Activated CD4-positive, alpha-beta T cell treated with anti-CD3 and anti-CD28 coated beads for 4 hours (primary cell): ENCODE measurements around the gene RSBN1L.
"Not testable (repeated sequence)": the region's sequence is repeated elsewhere in the genome, so short reads cannot be mapped to it uniquely, and the experiment has no call there.

Experiments used
- DNase-seq, 2 donors: peaks; one replicate each; pipeline ENCODE4 v3.0.0-alpha.2; 2020

The RSBN1L gene

DNA sequence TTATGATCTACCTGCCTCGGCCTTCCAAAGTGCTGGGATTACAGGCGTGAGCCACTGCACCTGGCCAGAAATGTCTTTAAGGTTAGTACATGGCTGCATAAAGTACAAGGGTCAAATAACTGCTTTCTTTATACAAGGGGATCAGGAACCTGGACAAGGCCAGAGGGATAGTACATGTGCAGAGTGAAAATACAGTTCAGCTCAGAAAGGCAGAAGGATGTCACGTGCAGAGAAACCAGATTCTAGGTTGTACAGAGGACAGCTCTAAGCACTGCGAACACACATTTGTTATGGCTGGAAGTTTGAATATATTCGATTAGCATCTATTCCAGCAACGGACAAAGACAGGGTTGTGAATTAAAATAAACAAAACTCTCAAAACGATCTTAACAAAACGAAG, 6.0 kb upstream of the RSBN1L start:
- no peak for DNase-seq

DNA sequence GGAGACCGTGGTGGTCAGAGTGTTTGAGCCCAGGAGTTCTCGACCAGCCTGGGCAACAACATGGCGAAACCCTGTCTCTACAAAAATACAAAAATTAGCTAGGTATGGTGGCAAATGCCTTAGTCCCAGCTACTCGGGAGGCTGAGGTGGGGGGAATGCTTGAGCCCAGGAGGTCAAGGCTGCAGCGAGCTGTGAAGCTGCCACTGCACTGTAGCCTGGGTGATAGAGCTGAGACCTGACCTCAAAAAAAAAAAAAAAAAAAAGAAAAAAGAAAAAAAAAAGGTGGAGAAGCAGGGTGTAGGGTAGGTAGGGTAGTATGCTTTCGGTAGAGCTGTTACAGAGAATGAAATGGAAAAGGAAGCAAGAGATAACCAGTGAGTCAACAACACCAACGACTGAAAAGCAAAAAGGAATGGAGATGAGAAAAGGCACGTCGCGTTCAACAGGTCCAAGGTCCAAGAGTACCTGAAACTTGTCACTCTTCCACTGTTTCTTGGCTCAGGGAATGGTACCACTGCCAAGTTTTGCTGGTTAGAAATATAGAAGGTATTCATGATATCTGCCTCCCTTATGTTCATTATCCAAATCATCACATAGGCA, 4.3 kb upstream of the RSBN1L start:
- no peak for DNase-seq

DNA sequence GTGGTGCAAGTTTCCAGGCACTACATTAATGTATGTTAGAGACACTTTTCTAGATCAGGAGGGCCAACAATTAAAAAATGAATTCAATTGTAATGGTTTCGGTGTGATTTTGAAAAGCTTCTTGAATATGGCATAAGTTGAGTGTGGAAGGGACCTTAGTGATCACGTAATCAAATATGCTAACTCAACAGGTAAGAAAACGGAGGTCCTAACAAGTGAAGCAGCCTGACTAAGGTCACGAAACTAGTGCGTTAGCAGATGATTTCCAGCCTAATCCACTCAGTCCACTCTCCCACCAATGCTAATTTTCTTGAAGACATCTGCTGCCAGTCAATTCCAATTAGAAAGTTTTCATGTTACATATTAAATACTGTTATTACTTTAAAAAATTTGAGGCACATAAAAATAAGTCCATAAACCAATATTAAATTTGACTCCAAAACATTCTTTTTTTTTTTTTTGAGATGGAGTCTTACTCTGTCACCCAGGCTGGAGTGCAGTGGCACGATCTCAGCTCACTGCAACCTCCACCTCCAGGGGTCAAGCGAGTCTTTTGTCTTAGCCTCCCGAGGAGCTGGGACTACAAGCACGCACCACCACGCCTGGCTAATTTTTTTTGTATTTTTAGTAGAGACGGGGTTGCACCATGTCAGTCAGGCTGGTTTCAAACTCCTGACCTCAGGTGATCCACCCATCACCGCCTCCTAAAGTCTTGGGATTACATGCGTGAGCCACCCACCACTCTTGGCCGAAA, 2.3 kb upstream of the RSBN1L start:
- no peak for DNase-seq

DNA sequence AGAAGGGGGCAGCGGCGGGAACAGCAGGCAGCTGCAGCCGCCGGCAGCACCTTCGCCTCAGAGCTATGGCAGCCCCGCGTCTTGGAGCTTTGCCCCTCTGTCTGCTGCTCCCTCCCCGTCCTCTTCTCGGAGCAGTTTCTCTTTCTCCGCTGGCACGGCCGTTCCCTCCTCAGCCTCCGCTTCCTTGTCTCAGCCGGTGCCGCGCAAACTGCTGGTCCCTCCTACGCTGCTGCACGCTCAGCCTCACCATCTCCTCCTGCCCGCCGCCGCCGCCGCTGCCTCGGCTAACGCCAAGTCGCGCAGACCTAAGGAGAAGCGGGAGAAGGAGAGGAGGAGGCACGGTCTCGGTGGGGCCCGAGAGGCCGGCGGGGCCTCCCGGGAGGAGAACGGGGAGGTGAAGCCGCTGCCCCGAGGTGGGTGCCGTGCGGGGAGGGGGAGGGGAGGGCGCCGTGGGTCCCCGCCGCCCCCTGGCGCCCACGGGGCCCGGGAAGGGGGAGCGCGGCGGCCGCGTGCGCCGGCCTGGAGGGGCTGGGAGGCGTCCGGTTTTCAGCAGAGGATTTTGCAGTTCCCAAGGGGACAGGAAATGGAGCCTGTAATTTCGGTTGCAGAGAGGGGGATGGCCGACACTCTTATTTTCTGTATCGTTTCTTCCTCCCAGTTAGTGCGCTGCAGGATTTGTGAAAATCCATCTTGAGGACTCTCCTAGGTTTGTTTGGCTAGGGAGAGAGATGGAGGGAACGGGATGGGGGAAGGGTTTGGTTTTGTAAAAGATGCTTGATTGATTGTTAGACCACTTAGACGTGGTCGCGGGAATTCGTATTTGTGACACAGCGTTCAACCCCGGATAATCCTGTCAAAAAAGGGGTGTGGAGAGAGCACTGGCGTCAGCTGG, 630 bp downstream of the RSBN1L start:
- DNase-seq = peak; percentile 65 to 75

DNA sequence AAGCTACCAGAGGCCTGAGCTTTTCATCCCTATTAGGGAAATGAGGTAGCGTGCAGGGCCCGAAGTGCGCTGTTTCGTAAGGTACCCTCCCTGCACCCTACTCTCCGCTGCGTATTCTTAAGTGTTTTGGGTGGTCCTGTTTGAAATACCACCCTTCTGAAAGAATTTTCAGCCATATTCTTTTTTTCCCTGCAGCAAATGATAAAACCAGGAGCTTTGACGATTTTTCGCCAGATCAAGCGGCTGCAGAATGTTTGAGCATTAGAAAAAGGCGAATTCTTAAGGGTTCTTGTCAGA, 1.2 kb downstream of the RSBN1L start:
- no peak for DNase-seq

DNA sequence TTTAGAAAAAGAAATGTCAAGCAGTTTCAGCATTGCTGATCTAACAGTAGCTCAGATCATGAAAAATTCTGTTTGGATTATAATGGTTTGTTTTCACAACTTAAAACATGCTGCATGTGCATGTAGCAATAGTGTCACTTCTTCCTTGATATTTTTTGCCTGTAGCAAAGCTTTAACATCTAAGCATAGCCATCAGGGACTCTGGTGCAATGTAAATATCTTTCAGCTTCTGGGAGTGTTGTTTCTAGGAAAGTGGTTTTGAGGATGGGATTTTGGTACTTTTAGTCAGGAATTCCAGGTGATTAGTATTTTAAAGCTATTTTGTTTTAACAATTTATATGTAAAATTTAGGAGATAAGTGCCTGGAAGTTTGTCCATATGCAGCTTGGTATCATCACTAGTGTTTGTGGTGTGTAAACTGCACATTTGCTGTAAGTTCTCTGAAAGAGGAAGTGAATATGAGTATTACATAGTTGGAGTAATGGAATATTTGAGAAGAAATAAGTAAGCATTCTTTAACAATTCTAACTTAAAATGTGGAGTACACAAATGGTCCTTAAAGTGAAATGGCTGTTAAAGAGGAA, 1.9 kb downstream of the RSBN1L start:
- no peak for DNase-seq

DNA sequence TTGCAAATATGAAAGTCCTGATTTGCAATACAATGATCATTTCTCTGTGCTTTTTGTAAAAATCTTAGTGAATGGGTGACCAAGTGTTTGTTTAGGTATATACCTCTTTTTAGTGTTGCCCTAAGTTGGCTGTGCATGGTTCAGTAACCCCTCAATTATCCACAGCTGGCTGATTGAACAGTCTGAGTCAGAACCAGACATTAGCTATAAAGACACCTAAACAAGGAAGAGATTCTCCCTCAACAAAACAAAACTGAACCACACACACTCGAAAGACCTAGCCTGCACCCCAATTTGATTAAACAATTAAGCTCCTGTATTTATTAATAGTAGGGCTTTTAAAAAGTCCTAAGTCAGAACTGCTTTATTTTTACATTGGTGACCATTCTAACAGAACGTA, 2.8 kb downstream of the RSBN1L start:
- DNase-seq = no peak

DNA sequence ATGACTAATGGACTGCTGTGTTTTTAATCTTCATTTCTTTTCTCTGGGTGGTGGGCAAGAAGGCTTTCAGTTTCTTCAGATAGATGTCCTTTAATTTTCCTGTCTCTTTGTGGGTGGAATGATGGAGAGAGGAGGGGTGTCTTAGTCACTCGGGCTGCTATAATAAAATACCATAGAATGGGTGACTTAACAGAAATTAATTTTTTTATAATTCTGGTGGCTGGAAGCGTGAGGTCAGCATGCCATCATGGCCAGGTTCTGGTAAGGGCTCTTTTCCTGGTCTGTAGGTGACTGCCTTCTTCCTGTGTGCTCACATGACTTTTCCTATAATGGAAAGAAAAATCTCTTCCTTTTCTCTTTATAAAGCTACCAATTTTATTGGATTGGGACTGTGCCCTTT, 6.3 kb downstream of the RSBN1L start:
- no peak for DNase-seq

DNA sequence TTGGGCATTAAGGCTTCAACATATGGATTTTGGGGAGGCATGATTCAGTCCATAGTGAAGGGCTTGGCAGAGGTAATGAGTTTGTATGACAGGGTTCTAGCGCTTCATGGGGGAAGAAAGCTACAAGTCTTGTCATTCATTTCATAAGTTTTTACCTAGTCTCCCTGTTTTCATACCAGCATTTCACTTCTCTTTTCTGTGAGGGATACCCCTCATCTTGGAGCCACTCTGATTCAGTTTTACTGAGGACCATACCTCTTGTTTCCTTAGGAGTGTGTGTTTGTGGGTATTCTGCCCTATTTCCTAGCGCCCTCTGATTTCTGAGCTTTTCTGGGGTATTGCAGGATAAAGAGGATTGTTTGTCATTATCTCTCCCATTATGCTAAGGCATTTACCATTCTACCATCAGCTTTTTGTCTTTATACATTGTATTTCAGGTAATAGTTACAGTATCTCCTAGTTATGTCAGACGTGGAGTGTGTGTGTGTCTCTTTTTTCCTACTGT, 6.8 kb downstream of the RSBN1L start:
- no peak for DNase-seq

DNA sequence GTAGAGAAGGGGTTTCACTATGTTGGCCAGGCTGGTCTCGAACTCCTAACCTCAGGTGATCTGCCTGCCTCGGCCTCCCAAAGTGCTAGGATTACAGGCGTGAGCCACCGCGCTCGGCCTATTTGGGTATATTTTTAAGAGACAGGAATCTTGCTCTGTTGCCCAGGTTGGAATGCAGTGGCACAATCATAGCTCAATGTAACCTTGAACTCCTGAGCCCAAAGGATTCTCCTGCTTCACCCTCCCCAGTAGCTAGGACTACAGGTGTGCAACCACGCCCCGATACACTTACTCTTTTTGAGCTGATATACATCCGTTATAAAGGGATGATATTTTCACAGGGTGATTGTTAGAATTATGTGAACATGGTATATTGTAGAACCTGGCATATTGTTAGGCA, 7.4 kb downstream of the RSBN1L start:
- not testable (repeated sequence) for DNase-seq

DNA sequence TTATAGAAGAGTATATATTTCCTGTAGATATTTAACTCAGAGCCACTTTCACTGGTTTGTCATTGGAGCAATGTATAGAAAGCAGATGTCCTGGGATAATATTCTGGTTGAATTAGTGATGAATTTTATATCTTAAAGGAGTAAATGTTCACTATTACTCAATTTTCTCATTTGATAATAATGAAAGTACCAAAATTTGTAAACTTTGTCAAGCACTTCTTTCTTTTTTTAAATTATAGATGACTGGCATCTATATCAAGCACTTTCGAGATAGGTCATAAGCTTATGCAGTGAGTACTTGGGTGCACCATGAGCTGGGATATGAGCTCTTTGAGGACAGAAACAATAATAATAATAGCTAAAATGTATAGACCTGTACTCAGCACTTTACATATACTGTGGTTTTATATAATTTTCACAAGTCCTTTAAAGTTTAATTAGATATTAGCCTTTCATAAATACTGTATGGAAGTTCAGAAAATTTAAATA, 11.3 kb downstream of the RSBN1L start:
- DNase-seq = no peak

DNA sequence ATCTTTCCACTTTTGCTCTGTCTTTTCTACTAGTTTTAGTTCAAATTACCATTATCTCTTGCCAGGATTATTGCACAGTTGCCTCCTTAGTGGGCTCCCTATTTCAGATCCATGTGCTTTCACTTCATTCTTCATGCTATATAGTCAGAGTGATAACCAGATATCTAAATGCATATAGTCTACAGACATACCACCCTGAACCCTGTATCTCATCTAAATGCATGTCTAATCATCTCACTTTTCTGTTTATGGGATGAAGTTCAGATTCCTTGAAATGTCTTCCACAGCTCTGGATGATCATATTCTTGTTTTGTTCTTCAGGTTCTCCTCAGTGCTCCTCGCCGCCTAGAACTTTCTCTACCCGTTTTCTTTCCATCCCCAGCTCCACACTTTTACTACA, 13.8 kb downstream of the RSBN1L start:
- DNase-seq = no peak

DNA sequence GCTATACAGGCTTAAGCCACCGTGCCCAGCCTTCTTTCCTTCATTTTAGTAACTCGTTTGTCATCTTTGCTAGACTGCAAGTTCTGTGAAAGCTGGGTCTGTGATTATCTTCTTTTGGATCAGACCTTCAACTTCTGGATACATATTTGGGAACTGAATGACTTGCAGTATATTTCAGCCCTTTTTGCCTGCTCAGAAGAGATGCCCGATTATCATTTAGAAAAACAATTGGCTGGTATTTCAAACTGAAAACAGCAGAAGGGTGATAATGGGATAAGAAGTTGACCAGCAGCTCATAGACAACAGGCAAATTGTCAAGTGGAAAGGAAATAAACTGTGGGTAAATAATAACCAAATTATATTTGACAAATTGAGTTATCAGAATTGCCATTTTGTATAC, 14.6 kb downstream of the RSBN1L start:
- DNase-seq = no peak

DNA sequence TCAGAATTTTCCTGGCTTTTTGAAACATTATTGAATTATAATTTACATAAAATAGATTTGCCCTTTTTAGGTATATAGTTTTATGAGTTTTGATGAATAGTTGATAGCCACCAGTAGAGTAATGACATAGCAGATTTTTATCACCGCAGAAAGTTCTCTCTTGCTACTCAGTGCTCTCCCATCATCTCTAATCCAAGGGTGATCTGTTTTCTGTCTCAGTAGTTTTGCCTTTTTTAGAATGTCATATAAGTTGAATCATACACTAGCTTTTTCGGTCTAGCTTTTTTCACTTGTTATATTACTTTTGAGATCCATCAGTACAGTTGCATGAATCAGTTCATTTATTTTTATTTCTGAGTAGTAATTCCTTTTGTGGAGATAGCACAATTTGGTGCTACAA, 17.9 kb downstream of the RSBN1L start:
- DNase-seq = no peak

DNA sequence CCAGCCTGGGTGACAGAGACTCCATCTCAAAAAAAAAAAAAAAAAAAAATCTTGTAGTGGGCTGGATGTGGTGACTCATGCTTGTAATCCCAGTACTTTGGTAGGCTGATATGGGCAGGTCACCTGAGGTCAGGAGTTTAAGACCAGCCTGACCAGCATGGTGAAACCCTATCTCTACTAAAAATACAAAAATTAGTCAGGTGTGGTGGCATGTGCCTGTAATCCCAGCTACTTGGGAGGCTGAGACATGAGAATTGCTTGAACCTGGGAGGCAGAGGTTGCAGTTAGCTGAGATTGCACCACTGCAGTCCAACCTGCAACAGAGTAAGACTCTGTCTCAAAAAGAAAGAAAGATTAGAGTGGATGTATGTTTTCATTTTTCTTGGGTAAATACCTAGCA, 18.7 kb downstream of the RSBN1L start:
- not testable (repeated sequence) for DNase-seq

DNA sequence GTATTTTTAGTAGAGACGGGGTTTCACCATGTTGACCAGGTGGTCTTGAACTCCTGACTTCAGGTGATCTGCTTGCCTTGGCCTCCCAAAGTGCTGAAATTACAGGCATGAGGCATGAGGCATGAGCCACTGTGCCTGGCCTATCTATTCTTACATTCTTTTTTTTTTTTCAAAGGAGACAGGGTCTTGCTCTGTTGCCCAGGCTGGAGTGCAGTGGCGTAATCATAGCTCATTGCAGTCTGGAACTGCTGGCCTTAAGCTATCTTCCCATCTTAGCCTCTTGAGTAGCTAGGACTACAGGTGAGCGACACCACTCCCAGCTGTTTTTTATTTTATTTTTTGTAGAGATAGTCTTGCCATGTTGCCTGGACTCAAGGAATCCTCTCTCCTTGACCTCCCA, 20.5 kb downstream of the RSBN1L start:
- no peak for DNase-seq

DNA sequence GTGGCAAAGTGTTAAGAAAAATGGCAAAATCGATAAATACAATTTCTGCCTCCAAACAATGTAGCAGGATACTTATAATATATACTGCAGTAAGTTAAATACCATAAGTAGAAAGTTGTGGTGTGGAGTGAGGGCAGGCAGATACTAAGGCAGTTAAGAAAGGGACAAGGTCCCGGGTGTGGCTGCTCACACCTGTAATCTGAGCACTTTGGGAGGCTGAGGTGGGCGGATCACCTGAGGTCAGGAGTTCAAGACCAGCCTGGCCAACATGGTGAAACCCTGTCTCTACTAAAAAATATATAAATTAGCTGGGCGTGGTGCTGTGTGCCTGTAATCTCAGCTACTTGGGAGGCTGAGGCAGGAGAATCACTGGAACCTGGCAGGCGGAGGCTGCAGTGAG, 21.3 kb downstream of the RSBN1L start:
- not testable (repeated sequence) for DNase-seq

DNA sequence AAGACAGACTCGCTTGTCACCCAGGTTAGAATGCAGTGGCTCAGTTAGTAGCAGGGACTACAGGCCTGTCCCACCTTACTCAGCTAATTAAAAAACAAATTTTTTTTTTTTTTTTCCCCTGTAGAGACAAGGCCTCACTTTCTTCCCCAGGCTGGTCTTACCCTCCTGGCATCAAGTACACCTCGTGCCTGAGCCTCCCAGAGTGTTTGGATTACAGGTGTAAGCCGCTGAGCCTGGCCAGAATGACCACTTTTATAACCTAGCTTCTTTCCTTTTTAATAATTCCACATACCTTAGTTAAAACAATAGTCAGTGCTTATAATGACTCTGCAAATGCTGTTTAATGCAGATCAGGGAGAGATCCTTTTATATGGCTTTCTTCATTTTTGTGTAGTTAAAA, 31.3 kb downstream of the RSBN1L start:
- DNase-seq = no peak

DNA sequence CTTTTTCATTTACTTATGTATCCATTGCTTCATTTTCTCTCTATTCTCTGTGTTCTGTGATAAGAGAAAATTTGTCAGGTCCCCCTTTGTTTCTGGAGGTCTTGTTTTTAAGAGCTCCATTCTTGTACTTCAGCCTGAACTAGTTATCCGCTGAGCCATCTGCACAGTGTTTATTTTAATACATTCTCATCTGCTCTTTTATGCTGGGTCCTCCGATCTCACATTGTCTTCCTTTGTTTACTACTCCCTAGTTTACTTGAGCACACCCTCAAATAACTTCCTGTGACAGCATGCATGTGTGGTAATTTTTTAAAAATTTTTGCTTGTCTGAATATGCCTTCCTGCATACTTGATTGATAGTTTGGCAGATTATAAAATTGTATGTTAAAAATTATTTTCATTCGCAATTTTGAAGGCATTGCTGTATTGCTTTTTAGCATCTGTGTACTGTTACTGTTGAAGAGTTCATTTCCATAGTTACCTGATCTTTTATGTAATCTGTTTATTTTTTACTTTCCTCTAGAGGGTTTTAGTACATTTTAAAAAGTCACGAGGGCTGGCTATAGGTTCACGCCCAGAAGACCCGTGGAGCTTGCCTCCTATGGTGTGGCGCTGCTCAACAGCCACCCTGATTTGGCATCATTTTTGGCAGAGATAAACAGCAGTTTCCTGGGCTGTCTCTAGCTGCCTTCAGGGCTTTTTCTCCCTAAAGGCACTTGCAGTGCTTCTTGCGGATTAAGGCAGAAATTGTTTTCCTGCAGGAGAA, 31.9 kb downstream of the RSBN1L start:
- no peak for DNase-seq

DNA sequence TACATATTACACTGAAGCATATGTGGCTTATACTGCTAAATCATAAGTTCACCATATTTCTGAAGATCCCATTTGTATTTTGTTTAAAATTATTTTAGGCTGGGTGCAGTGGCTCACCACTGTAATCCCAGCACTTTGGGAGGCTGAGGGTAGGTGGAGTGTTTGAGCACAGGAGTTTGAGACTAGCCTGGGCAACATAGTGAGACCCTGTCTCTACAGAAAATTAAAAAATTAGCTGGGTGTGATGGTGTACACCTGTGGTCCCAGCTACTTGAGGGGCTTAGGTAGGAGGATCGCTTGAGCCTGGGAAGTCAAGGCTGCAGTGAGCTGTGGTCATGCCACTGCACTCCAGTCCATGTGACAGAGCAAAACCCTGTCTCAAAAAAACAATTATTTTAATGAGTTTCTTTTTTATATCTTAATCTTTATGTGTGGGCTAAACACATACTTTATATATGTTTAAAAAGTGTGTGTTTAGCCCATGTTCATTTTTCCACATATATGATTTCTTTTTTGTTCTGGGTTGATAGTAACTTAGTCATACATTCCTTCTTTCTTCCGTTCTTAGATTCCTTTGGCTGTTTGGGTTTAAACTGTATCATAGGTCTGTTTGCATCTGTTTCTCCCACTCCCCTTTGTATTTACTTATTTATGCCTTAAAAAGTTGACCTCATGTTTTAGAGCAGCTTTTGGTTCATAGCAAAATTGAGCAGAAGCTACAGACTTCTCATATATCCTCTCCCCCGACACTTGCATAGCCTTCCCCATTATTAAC, 33.5 kb downstream of the RSBN1L start:
- no peak for DNase-seq

DNA sequence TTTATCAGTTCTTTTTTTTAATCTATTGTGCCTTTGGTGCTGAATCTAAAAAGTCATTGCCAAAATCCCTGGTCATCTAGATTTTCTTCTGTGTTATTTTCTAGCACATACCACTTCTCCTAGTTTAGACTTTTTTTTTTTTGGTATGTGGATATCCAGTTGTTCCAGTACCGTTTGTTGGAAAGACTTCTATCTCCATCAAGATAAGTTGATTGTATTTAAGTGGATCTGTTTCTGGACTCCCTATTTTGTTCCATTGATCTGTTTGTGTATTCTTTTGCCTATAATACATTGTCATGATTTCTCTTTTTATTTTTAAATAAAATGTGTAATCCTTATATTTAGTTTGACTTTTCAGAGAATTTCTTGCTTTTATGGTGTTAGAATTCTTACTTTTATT, 35.5 kb downstream of the RSBN1L start:
- DNase-seq = no peak
